Measurements from ENCODE around the gene TAL1.
A peak's percentile ranks its signal among the peaks of the same experiment; 100 is the strongest.
"Not testable (repeated sequence)": the region's sequence is repeated elsewhere in the genome, so short reads cannot be mapped to it uniquely, and the experiment has no call there.

Gene TAL1

GRCh38 chr1:47209091-47209490, 22.9 kb downstream of the TAL1 start:
- Histone ChIP-seq H3K4me3 (ENCODE audit: insufficient read length, low read depth) (peak overlapping the region; percentile 3), H3K27me3 (ENCODE audit: insufficient read depth, insufficient read length) (peaks cover 17% of the 10 kb centered on the region), H3K36me3 (ENCODE audit: insufficient read depth, insufficient read length, low read length) (no peaks in the 10 kb centered on the region), H3K4me1 (ENCODE audit: insufficient read depth, insufficient read length) (peaks cover 27% of the 10 kb centered on the region), H3K9me3 (ENCODE audit: insufficient read depth, low read length) (peaks cover 11% of the 10 kb centered on the region; the same call in 1 of the 2 replicates), H3K9ac (ENCODE audit: insufficient read length, low read depth) (peak overlapping the region; percentile 8)
- DNase-seq (ENCODE audit: low read depth, low spot score): no peak
- TF ChIP-seq ZNF274 (IDR thresholded peaks at IDR 0.05; ENCODE audit: low read depth, low read length) (no peak), YY1 (IDR thresholded peaks at IDR 0.05; ENCODE audit: insufficient read depth, insufficient read length) (no peak), SUZ12 (IDR thresholded peaks at IDR 0.05; ENCODE audit: extremely low read depth, insufficient read depth, insufficient read length) (no peak)

- peak overlapping the region; percentile 8 for H3K9ac ChIP-seq (ENCODE audit: insufficient read length, low read depth)
- H3K36me3 ChIP-seq (ENCODE audit: insufficient read depth, insufficient read length, low read length): no peaks in the 10 kb centered on the region
- H3K4me3 ChIP-seq (ENCODE audit: insufficient read length, low read depth): peak overlapping the region; percentile 3
- H3K27me3 ChIP-seq (ENCODE audit: insufficient read depth, insufficient read length): peaks cover 16% of the 10 kb centered on the region
- H3K9me3 ChIP-seq (ENCODE audit: insufficient read depth, low read length): peaks cover 11% of the 10 kb centered on the region; the same call in 1 of the 2 replicates
- H3K4me1 ChIP-seq (ENCODE audit: insufficient read depth, insufficient read length): peaks cover 27% of the 10 kb centered on the region
- no peak for TF ChIP-seq ZNF274 (IDR thresholded peaks at IDR 0.05; ENCODE audit: low read depth, low read length)
- TF ChIP-seq YY1 (IDR thresholded peaks at IDR 0.05; ENCODE audit: insufficient read depth, insufficient read length): no peak
- no peak for TF ChIP-seq SUZ12 (IDR thresholded peaks at IDR 0.05; ENCODE audit: extremely low read depth, insufficient read depth, insufficient read length)
- peak; percentile 89 for DNase-seq (ENCODE audit: low read depth, low spot score)
Measured at GRCh38 chr1:47208374-47208850, 23.6 kb downstream of the TAL1 start.

GRCh38 chr1:47207803-47208373, 24.1 kb downstream of the TAL1 start:
- H3K4me1 ChIP-seq (ENCODE audit: insufficient read depth, insufficient read length): peaks cover 27% of the 10 kb centered on the region
- TF ChIP-seq ZNF274 (IDR thresholded peaks at IDR 0.05; ENCODE audit: low read depth, low read length) (no peak), YY1 (IDR thresholded peaks at IDR 0.05; ENCODE audit: insufficient read depth, insufficient read length) (no peak), SUZ12 (IDR thresholded peaks at IDR 0.05; ENCODE audit: extremely low read depth, insufficient read depth, insufficient read length) (no peak)
- H3K27me3 ChIP-seq (ENCODE audit: insufficient read depth, insufficient read length): peaks cover 16% of the 10 kb centered on the region

GRCh38 chr1:47205918-47206317, 26.1 kb downstream of the TAL1 start:
- Histone ChIP-seq H3K36me3 (ENCODE audit: insufficient read depth, insufficient read length, low read length) (no peaks in the 10 kb centered on the region), H3K27me3 (ENCODE audit: insufficient read depth, insufficient read length) (peaks cover 13% of the 10 kb centered on the region), H3K9ac (ENCODE audit: insufficient read length, low read depth) (no peak overlapping the region), H3K4me3 (ENCODE audit: insufficient read length, low read depth) (no peak overlapping the region), H3K9me3 (ENCODE audit: insufficient read depth, low read length) (peaks cover 11% of the 10 kb centered on the region; the same call in 1 of the 2 replicates), H3K4me1 (ENCODE audit: insufficient read depth, insufficient read length) (peaks cover 16% of the 10 kb centered on the region)
- no peak for DNase-seq (ENCODE audit: low read depth, low spot score)
- no peak for TF ChIP-seq ZNF274 (IDR thresholded peaks at IDR 0.05; ENCODE audit: low read depth, low read length)
- TF ChIP-seq YY1 (IDR thresholded peaks at IDR 0.05; ENCODE audit: insufficient read depth, insufficient read length): no peak
- TF ChIP-seq SUZ12 (IDR thresholded peaks at IDR 0.05; ENCODE audit: extremely low read depth, insufficient read depth, insufficient read length): no peak

More at GRCh38 chr1:47207803-47208373, 24.1 kb downstream of the TAL1 start:
- H3K4me3 ChIP-seq (ENCODE audit: insufficient read length, low read depth): no peak overlapping the region
- peak overlapping the region; percentile 22 for H3K9ac ChIP-seq (ENCODE audit: insufficient read length, low read depth)
- no peak for DNase-seq (ENCODE audit: low read depth, low spot score)
- no peaks in the 10 kb centered on the region for H3K36me3 ChIP-seq (ENCODE audit: insufficient read depth, insufficient read length, low read length)
- peaks cover 11% of the 10 kb centered on the region; the same call in 1 of the 2 replicates for H3K9me3 ChIP-seq (ENCODE audit: insufficient read depth, low read length)

- H3K9me3 ChIP-seq (ENCODE audit: insufficient read depth, low read length); H3K4me1 ChIP-seq (ENCODE audit: insufficient read depth, insufficient read length); H3K36me3 ChIP-seq (ENCODE audit: insufficient read depth, insufficient read length, low read length); H3K9ac ChIP-seq (ENCODE audit: insufficient read length, low read depth); DNase-seq (ENCODE audit: low read depth, low spot score); H3K4me3 ChIP-seq (ENCODE audit: insufficient read length, low read depth): not testable (repeated sequence)
- peaks cover 13% of the 10 kb centered on the region for H3K27me3 ChIP-seq (ENCODE audit: insufficient read depth, insufficient read length)
Measured at GRCh38 chr1:47203504-47203903, 28.5 kb downstream of the TAL1 start.

- H3K4me1 ChIP-seq (ENCODE audit: insufficient read depth, insufficient read length): peaks cover 3% of the 10 kb centered on the region
- no peak overlapping the region for H3K9ac ChIP-seq (ENCODE audit: insufficient read length, low read depth)
- H3K9me3 ChIP-seq (ENCODE audit: insufficient read depth, low read length): no peaks in the 10 kb centered on the region
- no peak overlapping the region for H3K4me3 ChIP-seq (ENCODE audit: insufficient read length, low read depth)
- H3K36me3 ChIP-seq (ENCODE audit: insufficient read depth, insufficient read length, low read length): no peaks in the 10 kb centered on the region
- no peak for TF ChIP-seq YY1 (IDR thresholded peaks at IDR 0.05; ENCODE audit: insufficient read depth, insufficient read length)
- no peak for TF ChIP-seq SUZ12 (IDR thresholded peaks at IDR 0.05; ENCODE audit: extremely low read depth, insufficient read depth, insufficient read length)
- TF ChIP-seq ZNF274 (IDR thresholded peaks at IDR 0.05; ENCODE audit: low read depth, low read length): no peak
- no peak for DNase-seq (ENCODE audit: low read depth, low spot score)
- no peaks in the 10 kb centered on the region for H3K27me3 ChIP-seq (ENCODE audit: insufficient read depth, insufficient read length)
Measured at GRCh38 chr1:47201179-47201578, 30.8 kb downstream of the TAL1 start.

- DNase-seq (ENCODE audit: low read depth, low spot score): no peak
- Histone ChIP-seq H3K27me3 (ENCODE audit: insufficient read depth, insufficient read length) (peaks cover 5% of the 10 kb centered on the region), H3K9me3 (ENCODE audit: insufficient read depth, low read length) (no peaks in the 10 kb centered on the region), H3K36me3 (ENCODE audit: insufficient read depth, insufficient read length, low read length) (no peaks in the 10 kb centered on the region), H3K4me3 (ENCODE audit: insufficient read length, low read depth) (no peak overlapping the region), H3K4me1 (ENCODE audit: insufficient read depth, insufficient read length) (peaks cover 3% of the 10 kb centered on the region), H3K9ac (ENCODE audit: insufficient read length, low read depth) (no peak overlapping the region)
- TF ChIP-seq ZNF274 (IDR thresholded peaks at IDR 0.05; ENCODE audit: low read depth, low read length): no peak
- TF ChIP-seq SUZ12 (IDR thresholded peaks at IDR 0.05; ENCODE audit: extremely low read depth, insufficient read depth, insufficient read length): no peak
- TF ChIP-seq YY1 (IDR thresholded peaks at IDR 0.05; ENCODE audit: insufficient read depth, insufficient read length): no peak
Measured at GRCh38 chr1:47198214-47198613, 33.8 kb downstream of the TAL1 start.

Data from NT2/D1 (cell line).